BE2C (cell line): Measurements from ENCODE around the gene FAXDC2.

Experiments used
- DNase-seq: peaks from one replicate; pipeline ENCODE4 v3.0.0-alpha.2; 2020
- H3K27me3 ChIP-seq: fragments of 250-450 bp; sonication (Bioruptor Pico); 2 replicates; pipeline ENCODE4 v1.5.1; 2020; ENCODE audit warnings: mild to moderate bottlenecking
- H3K36me3 ChIP-seq: fragments of 250-450 bp; sonication (Bioruptor Pico); 2 replicates; pipeline ENCODE4 v1.5.1; 2020; ENCODE audit warnings: mild to moderate bottlenecking
- H3K4me1 ChIP-seq: fragments of 250-450 bp; sonication (Bioruptor Pico); 2 replicates; pipeline ENCODE4 v1.5.1; 2020
- H3K4me3 ChIP-seq: 2 replicates; pipeline ENCODE4 v1.5.1; 2011; ENCODE audit warnings: low read depth, low read length
- H3K9me3 ChIP-seq: fragments of 250-450 bp; sonication (Bioruptor Pico); 2 replicates; pipeline ENCODE4 v1.5.1; 2020
- TF ChIP-seq, protein P1 (sequence below): IDR thresholded peaks from 2 replicates; pipeline ENCODE4 v1.5.1; 2012; ENCODE audit warnings: mild to moderate bottlenecking, low read depth, low read length

Gene FAXDC2

DNA sequence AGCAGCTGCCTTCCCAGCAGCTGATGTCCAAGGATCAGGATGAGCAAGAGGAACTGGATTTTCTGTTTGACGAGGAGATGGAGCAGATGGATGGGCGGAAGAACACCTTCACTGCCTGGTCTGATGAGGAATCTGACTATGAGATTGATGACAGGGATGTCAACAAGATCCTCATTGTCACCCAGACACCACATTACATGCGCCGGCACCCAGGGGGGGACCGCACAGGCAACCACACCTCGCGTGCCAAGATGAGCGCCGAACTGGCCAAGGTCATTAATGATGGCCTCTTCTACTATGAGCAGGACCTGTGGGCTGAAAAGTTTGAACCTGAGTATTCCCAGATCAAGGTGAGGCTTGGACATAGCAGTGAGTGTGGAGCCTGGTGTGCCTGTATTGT is 48.4 kb downstream of the FAXDC2 start:
- Histone ChIP-seq H3K36me3 (peaks cover 99% of the 10 kb centered on the region), H3K4me3 (no peak overlapping the region), H3K4me1 (no peaks in the 10 kb centered on the region; the same call in 1 of the 2 replicates), H3K9me3 (no peaks in the 10 kb centered on the region), H3K27me3 (no peaks in the 10 kb centered on the region)
- TF ChIP-seq, protein P1, sequence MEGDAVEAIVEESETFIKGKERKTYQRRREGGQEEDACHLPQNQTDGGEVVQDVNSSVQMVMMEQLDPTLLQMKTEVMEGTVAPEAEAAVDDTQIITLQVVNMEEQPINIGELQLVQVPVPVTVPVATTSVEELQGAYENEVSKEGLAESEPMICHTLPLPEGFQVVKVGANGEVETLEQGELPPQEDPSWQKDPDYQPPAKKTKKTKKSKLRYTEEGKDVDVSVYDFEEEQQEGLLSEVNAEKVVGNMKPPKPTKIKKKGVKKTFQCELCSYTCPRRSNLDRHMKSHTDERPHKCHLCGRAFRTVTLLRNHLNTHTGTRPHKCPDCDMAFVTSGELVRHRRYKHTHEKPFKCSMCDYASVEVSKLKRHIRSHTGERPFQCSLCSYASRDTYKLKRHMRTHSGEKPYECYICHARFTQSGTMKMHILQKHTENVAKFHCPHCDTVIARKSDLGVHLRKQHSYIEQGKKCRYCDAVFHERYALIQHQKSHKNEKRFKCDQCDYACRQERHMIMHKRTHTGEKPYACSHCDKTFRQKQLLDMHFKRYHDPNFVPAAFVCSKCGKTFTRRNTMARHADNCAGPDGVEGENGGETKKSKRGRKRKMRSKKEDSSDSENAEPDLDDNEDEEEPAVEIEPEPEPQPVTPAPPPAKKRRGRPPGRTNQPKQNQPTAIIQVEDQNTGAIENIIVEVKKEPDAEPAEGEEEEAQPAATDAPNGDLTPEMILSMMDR, result no peak
- no peak for DNase-seq

DNA sequence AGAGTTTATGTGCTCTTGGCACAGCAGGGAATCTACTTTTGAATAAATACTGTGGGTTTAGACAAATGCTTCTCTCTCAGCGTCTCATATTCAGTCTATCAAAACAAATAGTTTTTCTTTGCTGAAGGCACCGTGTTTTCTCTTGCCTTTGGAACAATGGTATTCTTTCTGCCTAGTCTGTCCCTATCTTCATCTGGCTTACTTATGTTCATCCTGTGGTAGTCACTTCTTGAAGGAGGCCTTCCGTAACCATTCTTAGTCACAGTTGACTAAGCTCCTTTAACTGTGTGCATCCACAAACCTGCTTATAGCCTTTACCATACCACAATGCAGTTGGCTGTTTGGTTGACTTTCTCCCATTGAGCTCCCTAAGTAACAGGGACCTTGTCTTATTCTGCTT is 49.3 kb downstream of the FAXDC2 start:
- no peaks in the 10 kb centered on the region for H3K27me3 ChIP-seq
- no peaks in the 10 kb centered on the region; the same call in 1 of the 2 replicates for H3K4me1 ChIP-seq
- H3K9me3 ChIP-seq, result no peaks in the 10 kb centered on the region
- H3K4me3 ChIP-seq, result no peak overlapping the region
- no peak for DNase-seq
- peaks cover 99% of the 10 kb centered on the region for H3K36me3 ChIP-seq
- TF ChIP-seq, protein P1, result no peak

DNA sequence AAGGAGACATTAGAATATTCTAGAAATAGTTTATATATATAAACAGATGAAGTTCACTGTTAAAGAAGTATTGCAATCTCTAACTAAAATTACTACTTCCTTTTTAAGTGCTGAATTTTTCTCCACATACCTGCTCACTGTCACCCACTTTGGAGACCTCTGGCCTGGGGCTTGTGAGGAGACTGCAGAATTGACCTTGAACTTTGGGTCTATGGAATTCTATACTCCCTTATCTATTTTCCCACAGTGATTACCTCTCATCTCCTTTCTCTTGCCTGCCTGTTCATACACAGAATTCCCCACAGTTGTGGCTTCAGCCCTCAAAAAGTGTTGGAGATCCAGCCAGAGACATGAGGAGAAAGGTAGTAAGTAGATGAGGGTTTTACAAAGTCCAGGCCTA is 49.8 kb downstream of the FAXDC2 start:
- Histone ChIP-seq H3K4me3 (no peak overlapping the region), H3K27me3 (no peaks in the 10 kb centered on the region), H3K9me3 (no peaks in the 10 kb centered on the region), H3K4me1 (no peaks in the 10 kb centered on the region; the same call in 1 of the 2 replicates), H3K36me3 (peaks cover 94% of the 10 kb centered on the region)
- TF ChIP-seq, protein P1, result no peak
- no peak for DNase-seq

DNA sequence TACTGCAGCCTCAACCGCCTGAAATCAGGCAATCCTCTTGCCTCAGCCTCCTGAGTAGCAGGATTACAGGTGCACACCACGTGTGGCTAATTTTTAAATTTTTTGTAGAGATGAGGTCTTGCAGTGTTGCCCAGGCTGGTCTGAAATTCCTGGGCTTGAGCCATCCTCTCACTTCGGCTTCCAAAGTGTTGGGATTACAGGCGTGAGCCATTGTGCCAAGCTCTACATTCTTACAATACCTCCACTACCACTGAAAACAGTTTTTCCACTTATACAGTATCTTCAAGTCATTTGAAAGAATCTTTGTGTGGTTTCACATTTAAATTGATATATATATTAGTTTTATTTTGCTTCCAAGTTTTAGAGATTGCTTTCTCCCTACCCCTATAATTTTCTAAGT is 52.6 kb downstream of the FAXDC2 start:
- Histone ChIP-seq H3K27me3 (no peaks in the 10 kb centered on the region), H3K4me1 (no peaks in the 10 kb centered on the region; the same call in none of the 2 replicates)

DNA sequence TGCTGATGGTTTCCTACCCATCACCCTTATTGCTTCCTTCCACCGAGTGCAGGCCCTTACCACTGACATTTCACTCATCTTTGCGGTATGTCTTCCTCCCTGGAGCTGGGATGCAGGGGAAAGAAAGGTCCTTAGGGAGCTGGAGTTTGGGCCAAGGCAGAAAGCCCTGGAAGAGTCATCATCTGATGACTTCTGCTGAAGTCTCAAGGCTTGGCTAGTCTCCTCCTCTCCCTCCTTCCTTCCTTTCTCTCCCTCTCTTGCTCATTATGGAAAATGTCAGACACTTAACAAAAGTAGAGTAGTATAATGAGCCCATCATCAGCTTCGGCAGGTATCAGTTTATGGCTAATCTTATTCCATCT is 55.2 kb downstream of the FAXDC2 start:
- Histone ChIP-seq H3K36me3 (peaks cover 91% of the 10 kb centered on the region), H3K9me3 (no peaks in the 10 kb centered on the region), H3K4me3 (no peak overlapping the region), H3K27me3 (no peaks in the 10 kb centered on the region), H3K4me1 (no peaks in the 10 kb centered on the region; the same call in 1 of the 2 replicates)
- TF ChIP-seq, protein P1, result no peak
- no peak for DNase-seq

More for the DNA sequence above, 52.6 kb downstream of the FAXDC2 start:
- Histone ChIP-seq H3K4me3 (no peak overlapping the region), H3K9me3 (no peaks in the 10 kb centered on the region), H3K36me3 (peaks cover 91% of the 10 kb centered on the region)
- DNase-seq, result no peak
- TF ChIP-seq, protein P1, result no peak

DNA sequence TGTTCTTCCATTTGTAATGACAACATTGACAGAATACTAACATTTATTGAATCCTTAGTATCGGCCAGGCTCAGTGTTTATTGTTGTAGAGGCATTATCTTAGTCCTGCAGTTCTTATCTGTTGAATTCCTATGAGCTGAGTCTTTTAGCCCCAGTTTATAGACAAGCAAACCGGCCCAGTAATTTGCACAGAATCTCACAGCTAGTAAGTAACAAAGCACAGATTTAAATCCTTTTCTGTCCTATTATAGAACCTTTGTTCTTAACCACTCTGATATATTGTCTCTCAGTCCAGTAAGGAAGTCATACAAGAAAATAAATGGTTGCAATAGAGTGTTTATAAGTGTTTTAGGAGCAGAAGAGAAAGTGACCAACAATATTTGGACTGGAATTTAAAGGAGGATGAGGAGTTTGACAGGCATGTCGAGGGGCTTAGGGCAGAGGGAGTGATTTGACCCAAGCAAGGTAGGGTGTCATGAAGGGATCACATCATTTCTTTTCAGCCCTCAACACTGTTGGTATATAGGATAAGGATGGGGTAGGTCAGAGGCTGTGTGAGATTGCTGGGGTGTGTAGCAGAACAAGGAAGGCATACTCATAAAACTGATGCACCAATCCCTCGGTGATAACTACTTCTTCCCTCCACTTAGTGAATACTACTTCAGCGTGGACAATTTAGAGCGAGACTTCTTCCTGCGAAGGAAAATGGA is 55.7 kb downstream of the FAXDC2 start:
- TF ChIP-seq, protein P1, result no peak
- H3K27me3 ChIP-seq, result no peaks in the 10 kb centered on the region
- DNase-seq, result no peak
- H3K9me3 ChIP-seq, result no peaks in the 10 kb centered on the region
- H3K4me1 ChIP-seq, result no peaks in the 10 kb centered on the region; the same call in 1 of the 2 replicates
- H3K36me3 ChIP-seq, result peaks cover 91% of the 10 kb centered on the region
- no peak overlapping the region for H3K4me3 ChIP-seq
